ENCODE measurements around the gene CDK5R2.

The CDK5R2 gene

GRCh38 chr2:219009294-219009693, 49.8 kb downstream of the CDK5R2 start:
- no peak for DNase-seq (ENCODE audit: low read depth)

GRCh38 chr2:219010162-219010756, 50.8 kb downstream of the CDK5R2 start:
- no peak for DNase-seq (ENCODE audit: low read depth)

GRCh38 chr2:219010873-219011272, 51.4 kb downstream of the CDK5R2 start:
- no peak for DNase-seq (ENCODE audit: low read depth)

All from stimulated activated CD8-positive, alpha-beta memory T cell treated with anti-CD3 and anti-CD28 coated beads, Interleukin-15, amount 100 ng/mL, for 1 hour (primary cell).